HG03175 (cell line): ENCODE data around the gene FOXN4.

Source experiments
- ATAC-seq: cut with Tn5 transposase; IDR thresholded peaks from one replicate; pipeline ENCODE4 v1.9.1; 2021; ENCODE audit warnings: mild to moderate bottlenecking, moderate library complexity; ENCODE audit not compliant: unreplicated experiment

Gene FOXN4

DNA sequence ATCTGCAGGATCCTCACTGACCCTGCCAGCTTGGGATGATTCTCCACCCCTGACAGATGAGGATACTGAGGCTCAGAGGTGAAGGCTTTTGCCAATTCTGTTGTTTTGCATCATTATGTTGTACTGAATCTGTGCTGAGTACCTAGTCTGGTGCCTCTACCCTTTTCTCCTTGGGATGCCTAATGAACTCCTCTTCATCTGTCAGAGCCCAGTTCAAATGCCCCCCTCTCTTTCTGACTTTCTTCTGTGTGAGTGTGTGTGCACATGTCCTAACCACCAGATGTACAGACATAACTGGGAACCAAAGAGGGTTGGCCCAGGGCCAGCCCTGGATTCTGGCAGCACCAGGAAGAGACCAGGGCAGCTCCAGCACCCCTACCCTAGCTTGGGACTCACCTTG lies 22.8 kb downstream of the FOXN4 start:
- no peak for ATAC-seq

- ATAC-seq = no peak
These were observed 24.7 kb downstream of the FOXN4 start for GRCh38 chr12:109284392-109284791.

- ATAC-seq = no peak
These were observed 27.6 kb downstream of the FOXN4 start for GRCh38 chr12:109281452-109281851.

DNA sequence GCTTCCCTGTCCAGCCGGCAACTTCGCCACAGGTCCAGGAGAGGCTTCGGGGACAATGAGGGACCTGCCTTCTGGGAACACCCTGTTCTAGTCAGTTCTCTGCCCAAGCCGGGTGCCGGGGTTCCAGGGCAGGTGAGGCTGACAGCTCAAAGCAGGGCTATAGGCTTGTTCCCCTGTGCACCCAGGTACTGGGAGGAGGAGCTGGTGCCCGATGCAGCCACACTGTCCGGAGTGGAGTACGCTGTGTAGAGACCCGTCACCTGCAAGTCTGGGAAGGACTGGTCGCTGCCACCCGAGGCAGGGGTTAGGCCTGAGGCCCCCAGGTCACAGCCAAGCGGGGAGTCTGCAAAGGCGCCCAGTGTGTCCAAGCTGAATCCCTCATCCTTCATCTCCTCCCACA lies 29.6 kb downstream of the FOXN4 start:
- ATAC-seq = no peak

DNA sequence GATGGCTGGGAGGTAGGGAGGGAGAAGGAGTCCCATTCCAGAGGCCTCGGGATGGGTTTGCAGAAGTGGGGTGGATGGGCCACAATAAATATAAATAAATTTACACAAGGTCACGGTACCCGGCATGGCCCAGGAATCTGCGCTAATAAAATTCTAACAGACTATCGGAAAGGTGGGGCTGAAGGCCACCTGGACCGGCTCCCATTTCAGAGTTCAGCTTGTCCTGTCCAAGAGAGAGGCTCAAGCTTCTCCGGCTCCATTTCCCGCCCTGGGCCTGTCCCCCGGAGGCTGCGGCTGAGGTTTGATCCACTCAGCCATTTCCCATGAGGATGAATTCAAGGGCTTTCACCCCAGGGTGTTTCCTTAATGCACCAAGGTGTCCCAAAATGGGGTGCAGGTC lies 30.2 kb downstream of the FOXN4 start:
- ATAC-seq = no peak

DNA sequence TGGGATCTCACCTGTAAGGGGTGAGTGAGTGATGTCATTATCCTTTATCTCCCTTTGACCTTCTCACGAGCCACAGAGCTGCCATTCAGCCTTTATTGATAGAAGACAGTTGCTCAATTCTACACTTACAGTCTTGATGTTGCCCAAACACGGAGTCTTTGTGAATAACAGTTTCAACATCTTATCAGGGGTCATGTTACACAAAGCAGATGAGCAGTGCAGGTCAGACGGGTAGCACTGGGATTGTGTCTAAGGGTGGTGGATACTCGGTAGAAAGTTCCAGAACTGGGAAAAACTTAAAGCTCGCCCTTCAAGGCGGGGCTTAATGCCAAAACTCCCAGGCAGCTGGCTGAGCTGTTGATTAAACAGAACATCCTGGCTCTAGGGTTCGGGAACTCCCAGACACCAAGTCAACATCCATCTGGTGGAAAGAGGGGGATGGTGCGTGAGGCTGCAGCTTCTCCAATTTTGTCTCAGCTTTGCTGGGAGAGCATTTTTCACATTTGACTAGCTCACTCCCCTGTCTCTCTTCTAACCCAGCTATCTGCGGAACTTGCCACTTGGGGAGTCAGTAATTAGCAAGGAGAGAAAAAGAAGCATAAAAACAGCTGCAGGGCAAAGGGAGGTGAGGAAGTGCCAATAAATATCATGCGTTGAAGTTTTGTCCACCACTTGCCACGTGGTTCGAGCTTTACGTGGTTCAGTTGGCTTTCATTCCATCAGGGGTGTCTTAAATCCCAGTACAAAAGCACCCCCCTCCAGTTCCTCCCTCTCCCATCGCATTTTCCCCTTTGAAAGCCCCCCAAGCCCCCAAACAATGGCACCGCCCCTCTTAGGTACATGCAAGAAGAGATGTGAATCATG lies 31.0 kb downstream of the FOXN4 start:
- no peak for ATAC-seq

DNA sequence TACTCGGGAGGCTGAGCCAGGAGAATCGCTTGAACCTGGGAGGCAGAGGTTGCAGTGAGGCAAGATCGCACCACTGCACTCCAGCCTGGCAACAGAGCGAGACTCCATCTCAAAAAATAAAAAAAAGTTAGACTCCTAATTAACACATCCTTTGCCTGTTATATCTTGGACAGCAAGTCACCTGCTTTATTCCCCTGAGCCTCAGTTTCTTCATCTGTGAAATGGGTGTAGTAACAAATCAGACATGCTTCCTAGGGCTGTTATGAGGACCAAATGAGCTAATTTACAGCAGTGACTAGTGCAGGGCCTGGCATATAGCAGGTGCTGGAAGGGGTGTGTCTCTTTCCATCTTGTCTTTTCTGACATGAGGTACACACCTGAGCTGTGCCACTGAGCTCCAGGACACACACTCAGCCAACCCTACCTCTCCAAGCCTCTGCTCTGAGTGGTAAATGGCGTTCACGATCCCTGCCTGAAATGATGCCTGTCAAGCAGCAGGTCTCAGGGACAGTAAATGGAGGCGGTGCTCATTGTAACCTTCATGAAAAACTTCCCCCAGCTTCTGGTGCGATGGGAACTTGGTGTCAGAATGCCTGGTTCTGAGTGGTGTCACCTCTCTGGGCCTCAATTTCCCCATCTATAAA lies 31.7 kb downstream of the FOXN4 start:
- ATAC-seq = no peak

GRCh38 chr12:109276160-109276559 lies 32.9 kb downstream of the FOXN4 start:
- no peak for ATAC-seq

GRCh38 chr12:109275173-109275572 lies 33.9 kb downstream of the FOXN4 start:
- ATAC-seq = no peak

GRCh38 chr12:109274381-109274780 lies 34.7 kb downstream of the FOXN4 start:
- ATAC-seq = no peak

GRCh38 chr12:109273354-109273753 lies 35.7 kb downstream of the FOXN4 start:
- ATAC-seq = no peak

DNA sequence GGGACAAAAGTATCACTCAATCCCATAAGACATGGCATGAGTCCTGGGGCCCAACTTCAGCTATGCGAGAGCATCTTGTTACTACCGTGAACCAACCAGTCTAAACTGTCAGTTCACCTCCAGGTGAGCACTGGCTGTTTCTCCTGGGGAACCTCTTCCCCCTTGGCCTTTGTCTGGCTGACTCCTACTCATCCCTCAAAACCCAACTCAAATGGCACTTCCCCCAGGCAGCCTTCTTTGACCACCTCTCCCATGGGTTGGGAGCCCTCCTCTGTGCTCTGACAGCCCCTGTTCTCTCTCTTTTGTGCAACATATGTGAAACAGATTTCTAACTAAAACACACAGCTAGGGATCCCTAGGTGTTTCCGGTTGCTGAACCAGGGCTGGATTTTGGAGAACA lies 37.7 kb downstream of the FOXN4 start:
- no peak for ATAC-seq

- ATAC-seq = no peak
These were observed 38.6 kb downstream of the FOXN4 start for GRCh38 chr12:109270494-109270893.

DNA sequence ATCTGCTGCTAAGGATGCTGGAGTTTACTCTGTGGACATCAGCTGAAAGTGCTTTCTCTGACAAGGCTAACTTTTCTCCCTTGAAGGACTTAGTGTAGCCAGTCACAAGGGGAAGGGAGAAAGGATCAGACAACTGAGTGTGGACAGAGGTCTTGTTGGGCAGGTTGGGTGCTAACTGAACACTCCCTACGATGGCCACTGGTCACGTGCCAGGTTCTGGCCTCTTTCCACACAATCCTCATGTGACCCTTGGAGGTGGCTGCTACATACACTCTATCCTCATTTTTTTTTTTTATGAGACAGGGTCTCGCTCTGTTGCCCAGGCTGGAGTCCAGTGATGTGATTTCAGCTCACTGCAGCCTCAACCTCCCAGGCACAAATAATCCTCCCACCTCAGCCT lies 39.7 kb downstream of the FOXN4 start:
- no peak for ATAC-seq

DNA sequence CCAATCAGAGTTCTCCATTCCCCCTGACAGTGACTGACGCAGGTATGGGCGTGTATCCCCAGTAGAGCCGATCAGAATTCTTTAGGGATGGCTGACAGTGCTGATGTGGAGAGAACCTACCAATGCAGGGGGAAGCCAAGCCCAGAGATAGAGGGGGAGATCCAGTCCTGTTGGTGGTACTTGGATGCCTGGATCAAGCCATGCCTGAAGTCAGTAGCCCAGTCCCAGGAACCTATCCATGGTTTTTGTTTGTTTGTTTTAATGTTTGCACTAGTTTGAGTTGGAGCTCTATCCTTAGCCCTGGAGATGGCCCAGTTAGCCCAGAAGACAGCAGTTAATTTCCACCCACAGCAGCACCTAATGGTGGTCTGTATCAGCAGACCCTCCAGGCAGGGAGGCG lies 40.2 kb downstream of the FOXN4 start:
- no peak for ATAC-seq

- no peak for ATAC-seq
These were observed 41.7 kb downstream of the FOXN4 start for GRCh38 chr12:109267361-109267760.

DNA sequence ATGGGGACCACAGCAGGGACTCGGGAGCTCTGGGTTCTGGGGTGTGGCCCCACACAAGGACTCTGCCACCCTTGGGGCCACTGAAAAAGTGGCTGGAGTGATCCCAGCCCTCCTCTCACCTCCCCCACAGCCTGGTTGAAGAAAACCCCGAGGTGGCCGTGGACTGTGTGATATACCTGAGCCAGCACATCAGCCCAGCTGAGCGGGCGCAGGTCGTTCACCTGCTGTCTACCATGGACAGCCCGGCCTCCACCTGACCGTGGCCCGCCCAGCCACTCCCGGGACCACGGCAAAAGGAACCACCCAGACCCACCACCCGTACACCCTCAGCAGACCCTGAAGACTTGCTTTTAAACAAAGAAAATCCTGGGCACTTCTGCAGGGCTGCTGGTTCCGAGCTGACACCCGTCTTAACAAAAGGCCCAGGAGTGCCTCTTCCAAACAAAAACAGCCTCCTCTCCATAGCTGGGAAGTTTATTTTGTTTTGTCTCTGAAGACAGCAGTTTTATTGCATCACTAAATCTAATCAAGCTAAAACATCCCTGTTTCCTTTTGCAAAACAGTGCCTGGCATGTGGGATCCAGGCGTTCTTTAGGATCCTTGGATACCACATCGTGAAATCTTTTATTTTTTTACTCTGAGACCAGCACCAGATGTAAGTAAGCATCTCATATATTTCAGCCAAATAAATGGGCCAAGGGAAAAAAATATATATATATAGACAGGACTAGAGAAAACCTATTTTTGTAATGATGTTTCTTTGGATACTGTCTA lies 42.8 kb downstream of the FOXN4 start:
- no peak for ATAC-seq

- no peak for ATAC-seq
These were observed 44.0 kb downstream of the FOXN4 start for GRCh38 chr12:109264943-109265650.

DNA sequence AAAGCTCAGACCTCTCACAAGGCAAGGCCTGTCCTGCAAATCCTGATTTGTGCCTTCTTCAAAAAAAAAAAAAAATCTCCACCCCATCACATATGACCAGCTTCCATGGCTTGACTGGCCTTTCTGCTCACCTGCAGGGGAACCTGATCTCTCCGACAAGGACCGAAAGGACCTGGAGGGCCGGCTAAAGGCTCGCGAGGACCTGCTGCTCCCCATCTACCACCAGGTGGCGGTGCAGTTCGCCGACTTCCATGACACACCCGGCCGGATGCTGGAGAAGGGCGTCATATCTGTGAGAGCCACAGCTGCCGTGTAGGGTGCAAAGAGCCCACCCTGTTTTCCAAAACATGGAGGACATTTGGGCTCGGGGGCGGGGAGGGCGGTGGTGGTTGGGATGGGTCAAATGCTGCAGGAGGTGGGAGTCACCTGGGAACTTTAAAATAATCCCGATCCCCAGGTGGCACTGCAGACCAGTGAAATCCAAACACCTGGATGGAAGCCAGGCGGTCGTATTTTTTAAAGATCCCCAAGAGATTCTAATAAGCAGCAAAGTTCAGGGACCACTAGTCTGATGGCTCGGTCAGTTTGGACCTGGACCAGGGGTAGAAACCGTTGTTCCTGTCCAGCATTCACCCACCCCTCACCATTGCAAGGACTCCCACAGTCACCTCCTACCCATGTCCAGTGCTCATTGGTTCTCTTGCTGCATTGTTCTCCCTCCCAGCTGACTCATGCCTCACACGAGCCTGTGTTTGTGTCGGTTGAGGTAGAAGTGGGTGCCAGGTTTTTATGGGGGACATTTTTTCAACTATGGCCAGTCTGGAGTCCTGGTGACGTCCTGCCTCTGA lies 44.8 kb downstream of the FOXN4 start:
- ATAC-seq = no peak

- no peak for ATAC-seq
These were observed 45.6 kb downstream of the FOXN4 start for GRCh38 chr12:109263439-109263838.
